ENCODE results near the gene PRSS12.
A peak's percentile ranks its signal among the peaks of the same experiment; 100 is the strongest.
"Not testable (repeated sequence)": the region's sequence is repeated elsewhere in the genome, so short reads cannot be mapped to it uniquely, and the experiment has no call there.

PRSS12 gene

DNA sequence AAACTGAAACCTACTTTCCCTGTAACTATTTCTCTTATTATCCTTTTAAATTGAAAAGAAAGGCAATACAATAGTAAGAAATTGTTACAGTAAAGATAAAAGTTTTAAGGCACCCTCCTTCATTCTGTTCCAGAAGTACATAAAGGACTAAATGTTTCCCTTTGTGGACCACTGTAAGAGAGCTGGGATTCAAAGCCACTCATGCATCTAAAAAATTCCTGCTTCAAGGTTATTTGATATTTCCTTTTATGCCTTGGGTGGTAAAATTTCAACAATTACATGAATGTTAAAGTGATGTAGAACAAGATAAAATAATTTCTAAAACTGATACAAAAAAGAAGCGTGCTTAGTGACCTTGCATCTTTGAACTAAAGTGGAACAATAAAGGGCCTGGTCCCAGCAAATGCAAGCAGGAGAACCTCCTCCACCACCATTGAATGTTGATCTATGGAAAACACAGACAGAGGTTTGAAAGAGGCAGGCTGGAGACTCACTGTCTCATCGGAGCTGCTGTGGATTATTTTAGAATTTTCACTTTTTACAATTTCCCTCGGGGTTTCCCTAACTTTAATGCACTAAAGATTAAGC, 42.3 kb upstream of the PRSS12 start:
- peak; percentile 67 for ATAC-seq

GRCh38 chr4:118392509-118392908, 39.7 kb upstream of the PRSS12 start:
- ATAC-seq = not testable (repeated sequence)

More for the DNA sequence above, 42.3 kb upstream of the PRSS12 start:
- TF ChIP-seq ZFP30 (CRISPR knock-in tag; IDR thresholded peaks at IDR 0.05) (no peak), ZNF8 (CRISPR knock-in tag; IDR thresholded peaks at IDR 0.05) (no peak), ZNF565 (CRISPR knock-in tag; conservative IDR thresholded peaks at IDR 0.05; ENCODE audit: low read depth) (no peak), ARNTL (CRISPR knock-in tag; IDR thresholded peaks at IDR 0.05; ENCODE audit: borderline replicate concordance, low read depth) (no peak), ISL1 (CRISPR knock-in tag; IDR thresholded peaks at IDR 0.05) (no peak), ZFP3 (CRISPR knock-in tag; IDR thresholded peaks at IDR 0.05) (no peak), GLIS3 (CRISPR knock-in tag; IDR thresholded peaks at IDR 0.05) (no peak), TOX (CRISPR knock-in tag; IDR thresholded peaks at IDR 0.05; ENCODE audit: borderline replicate concordance) (no peak), OSR1 (CRISPR knock-in tag; IDR thresholded peaks at IDR 0.05) (no peak), TCF4 (CRISPR knock-in tag; IDR thresholded peaks at IDR 0.05; ENCODE audit: borderline replicate concordance) (no peak), BACH2 (CRISPR knock-in tag; IDR thresholded peaks at IDR 0.05; ENCODE audit: borderline replicate concordance) (no peak), ZC3H10 (CRISPR knock-in tag; IDR thresholded peaks at IDR 0.05) (no peak), CSDC2 (CRISPR knock-in tag; IDR thresholded peaks at IDR 0.05) (no peak), TSHZ2 (CRISPR knock-in tag; IDR thresholded peaks at IDR 0.05) (no peak), SNAI2 (CRISPR knock-in tag; IDR thresholded peaks at IDR 0.05) (no peak), ZNF70 (CRISPR knock-in tag; IDR thresholded peaks at IDR 0.05) (no peak), RARB (CRISPR knock-in tag; IDR thresholded peaks at IDR 0.05) (no peak), ESRRG (CRISPR knock-in tag; IDR thresholded peaks at IDR 0.05) (no peak)
- TF ChIP-seq, protein P1, sequence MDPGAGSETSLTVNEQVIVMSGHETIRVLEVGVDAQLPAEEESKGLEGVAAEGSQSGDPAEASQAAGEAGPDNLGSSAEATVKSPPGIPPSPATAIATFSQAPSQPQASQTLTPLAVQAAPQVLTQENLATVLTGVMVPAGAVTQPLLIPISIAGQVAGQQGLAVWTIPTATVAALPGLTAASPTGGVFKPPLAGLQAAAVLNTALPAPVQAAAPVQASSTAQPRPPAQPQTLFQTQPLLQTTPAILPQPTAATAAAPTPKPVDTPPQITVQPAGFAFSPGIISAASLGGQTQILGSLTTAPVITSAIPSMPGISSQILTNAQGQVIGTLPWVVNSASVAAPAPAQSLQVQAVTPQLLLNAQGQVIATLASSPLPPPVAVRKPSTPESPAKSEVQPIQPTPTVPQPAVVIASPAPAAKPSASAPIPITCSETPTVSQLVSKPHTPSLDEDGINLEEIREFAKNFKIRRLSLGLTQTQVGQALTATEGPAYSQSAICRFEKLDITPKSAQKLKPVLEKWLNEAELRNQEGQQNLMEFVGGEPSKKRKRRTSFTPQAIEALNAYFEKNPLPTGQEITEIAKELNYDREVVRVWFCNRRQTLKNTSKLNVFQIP (CRISPR knock-in tag; IDR thresholded peaks at IDR 0.05; ENCODE audit: borderline replicate concordance, low read depth) = no peak
- TF ChIP-seq, protein P2, sequence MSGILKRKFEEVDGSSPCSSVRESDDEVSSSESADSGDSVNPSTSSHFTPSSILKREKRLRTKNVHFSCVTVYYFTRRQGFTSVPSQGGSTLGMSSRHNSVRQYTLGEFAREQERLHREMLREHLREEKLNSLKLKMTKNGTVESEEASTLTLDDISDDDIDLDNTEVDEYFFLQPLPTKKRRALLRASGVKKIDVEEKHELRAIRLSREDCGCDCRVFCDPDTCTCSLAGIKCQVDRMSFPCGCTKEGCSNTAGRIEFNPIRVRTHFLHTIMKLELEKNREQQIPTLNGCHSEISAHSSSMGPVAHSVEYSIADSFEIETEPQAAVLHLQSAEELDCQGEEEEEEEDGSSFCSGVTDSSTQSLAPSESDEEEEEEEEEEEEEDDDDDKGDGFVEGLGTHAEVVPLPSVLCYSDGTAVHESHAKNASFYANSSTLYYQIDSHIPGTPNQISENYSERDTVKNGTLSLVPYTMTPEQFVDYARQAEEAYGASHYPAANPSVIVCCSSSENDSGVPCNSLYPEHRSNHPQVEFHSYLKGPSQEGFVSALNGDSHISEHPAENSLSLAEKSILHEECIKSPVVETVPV (CRISPR knock-in tag; IDR thresholded peaks at IDR 0.05) = no peak

- no peak for ATAC-seq
- TF ChIP-seq CSDC2 (CRISPR knock-in tag; IDR thresholded peaks at IDR 0.05) (no peak), TSHZ2 (CRISPR knock-in tag; IDR thresholded peaks at IDR 0.05) (no peak), PPARA (CRISPR knock-in tag; IDR thresholded peaks at IDR 0.05; ENCODE audit: borderline replicate concordance) (no peak), SNAI2 (CRISPR knock-in tag; IDR thresholded peaks at IDR 0.05) (no peak), ZNF8 (CRISPR knock-in tag; IDR thresholded peaks at IDR 0.05) (no peak), ZC3H10 (CRISPR knock-in tag; IDR thresholded peaks at IDR 0.05) (no peak), ISL1 (CRISPR knock-in tag; IDR thresholded peaks at IDR 0.05) (no peak), GLIS3 (CRISPR knock-in tag; IDR thresholded peaks at IDR 0.05) (no peak)
- TF ChIP-seq, protein P1 (CRISPR knock-in tag; IDR thresholded peaks at IDR 0.05; ENCODE audit: borderline replicate concordance, low read depth) = no peak
Observed at GRCh38 chr4:118390121-118390520, 37.3 kb upstream of the PRSS12 start.
